HepG2 (cell line): ENCODE results near the gene ALK. TPM values are rescaled to one million over a fixed set of nuclear protein-coding genes. Genes with fewer than 3 reads are reported as not detected.

Source experiments
- ATAC-seq: fragments of 200-7000 bp; cut with Tn5 transposase; 3 replicates; pipeline ENCODE4 v1.9.1; 2020; ENCODE audit warnings: mild to moderate bottlenecking, moderate library complexity
- BruUV-seq: library from RNA; stranded (reverse); fragments of 400-500 nt; replicated peaks from 2 replicates; lab custom pipeline; 2021; lab: Mats Ljungman, UMichigan
- CTCF ChIA-PET: fragments of 300-600 bp; formaldehyde crosslinking; extraction: SDS; loops from one replicate; lab custom pipeline; 2021; ENCODE audit warnings: low total read pairs, inconsistent platforms, low intra/inter-chr PET ratio; lab: Yijun Ruan, JAX
- POLR2A ChIA-PET: fragments of 350-600 bp; sonication (Branson Sonifier 250); formaldehyde crosslinking; loops from one replicate; lab custom pipeline; 2020; ENCODE audit warnings: antibody characterized with exemption, inconsistent platforms; lab: Yijun Ruan, JAX
- DNase-seq: peaks from one replicate; pipeline ENCODE4 v3.0.0-alpha.2; 2015; ENCODE audit warnings: low spot score
- FAIRE-seq: peaks from 3 replicates; lab custom pipeline; 2011; peaks lifted over from hg19 to GRCh38; lab: Jason Lieb, UNC
- H2AFZ ChIP-seq: one replicate; pipeline ENCODE4 v1.6.1; 2011; ENCODE audit warnings: low read length, inconsistent platforms
- H3K27ac ChIP-seq: fragments of 300-600 bp; 3 replicates; pipeline ENCODE4 v1.8.0; 2011; ENCODE audit warnings: mixed run types, mild to moderate bottlenecking, mixed read lengths, low read length, inconsistent platforms; ENCODE audit not compliant: insufficient read depth; ENCODE audit errors: extremely low read length
- H3K27me3 ChIP-seq, 2 experiments: fragments of 200-600 bp in 1 of 2; 2 replicates in 1 of 2; 3 replicates in 1 of 2; pipeline versions ENCODE4 v1.6.0 to v1.8.0; 2011; ENCODE audit warnings: low read length in 2 of 2, mild to moderate bottlenecking in 2 of 2, moderate library complexity in 2 of 2, inconsistent platforms in 1 of 2; ENCODE audit not compliant: insufficient read depth in 2 of 2, control insufficient read depth in 1 of 2
- H3K36me3 ChIP-seq, 2 experiments: fragments of 200-600 bp in 1 of 2; replicated peaks in 1 of 2; 2 replicates in 1 of 2; 3 replicates in 1 of 2; pipeline versions ENCODE4 v1.5.1 to v1.8.0; 2011; ENCODE audit warnings: low read length in 2 of 2, inconsistent platforms in 1 of 2; ENCODE audit not compliant: insufficient read depth in 2 of 2, control insufficient read depth in 1 of 2
- H3K4me1 ChIP-seq: 2 replicates; pipeline ENCODE4 v1.5.1; 2012; ENCODE audit warnings: low read length, inconsistent platforms; ENCODE audit not compliant: insufficient read depth
- H3K4me2 ChIP-seq: 2 replicates; pipeline ENCODE4 v1.6.0; 2011; ENCODE audit warnings: low read depth, low read length, inconsistent platforms
- H3K4me3 ChIP-seq, 3 experiments: fragments of 200-600 bp in 1 of 3; sonication (generic), shearing (Covaris generic) in 1 of 3; replicated peaks in 1 of 3; 2 replicates each; pipeline ENCODE4 v1.5.1; 2011 to 2016; ENCODE audit warnings: low read length in 3 of 3, inconsistent platforms in 2 of 3, low read depth in 2 of 3, mild to moderate bottlenecking in 2 of 3, control low read depth in 1 of 3, mixed read lengths in 1 of 3; ENCODE audit not compliant: insufficient read depth in 1 of 3
- H3K79me2 ChIP-seq: one replicate; pipeline ENCODE4 v1.6.1; 2011; ENCODE audit warnings: low read length, inconsistent platforms; ENCODE audit not compliant: insufficient read depth
- H3K9ac ChIP-seq: 2 replicates; pipeline ENCODE4 v1.6.0; 2011; ENCODE audit warnings: mild to moderate bottlenecking, low read depth, low read length, inconsistent platforms; ENCODE audit not compliant: insufficient read depth
- H3K9me3 ChIP-seq: 2 replicates; pipeline ENCODE4 v1.5.1; 2012; ENCODE audit warnings: mild to moderate bottlenecking, low read length
- H4K20me1 ChIP-seq: 2 replicates; pipeline ENCODE4 v1.6.0; 2011; ENCODE audit warnings: inconsistent platforms, mild to moderate bottlenecking, low read length, moderate library complexity; ENCODE audit not compliant: insufficient read depth
- KLF6 ChIP-seq: IDR thresholded peaks from 2 replicates; pipeline ENCODE4 v1.8.0; 2016; ENCODE audit warnings: missing biosample characterization, missing genetic modification reagents
- NCOA2 ChIP-seq: sonication (generic); formaldehyde crosslinking; IDR thresholded peaks from 2 replicates; pipeline ENCODE4 v1.8.0; 2022; ENCODE audit warnings: inconsistent platforms
- ZBTB21 ChIP-seq: sonication (generic); formaldehyde crosslinking; IDR thresholded peaks from 2 replicates; pipeline ENCODE4 v1.4.0; 2020; ENCODE audit warnings: missing genetic modification reagents
- ZIK1 ChIP-seq: sonication (generic); formaldehyde crosslinking; IDR thresholded peaks from 2 replicates; pipeline ENCODE4 v1.5.0; 2020; ENCODE audit warnings: mild to moderate bottlenecking, low read depth, missing genetic modification reagents, borderline replicate concordance
- ZNF44 ChIP-seq: sonication (generic); formaldehyde crosslinking; IDR thresholded peaks from 2 replicates; pipeline ENCODE4 v1.5.1; 2020; ENCODE audit warnings: mild to moderate bottlenecking, missing genetic modification reagents
- ZNF652 ChIP-seq: IDR thresholded peaks from 2 replicates; pipeline ENCODE4 v1.6.1; 2016; ENCODE audit warnings: low read depth, borderline replicate concordance
- WGBS: methylation state at CpG from one replicate; pipeline ENCODE4 v1.1.6; 2017; ENCODE audit warnings: low lambda C conversion rate; 5-methylcytosine and 5-hydroxymethylcytosine counted together
- in situ Hi-C: cut with HindIII; loops from 2 replicates; pipeline ENCODE4 v1.10.0; 2017; ENCODE audit warnings: low pct_unique_long_range_greater_than_20kb; ENCODE audit not compliant: extremely low pct_ligation_motif_present
- intact Hi-C: fragments of 100-400 bp; cut with micrococcal nuclease; formaldehyde crosslinking; loops from one replicate; pipeline ENCODE4 v1.10.0; 2022; ENCODE audit not compliant: unreplicated experiment
- polyA plus RNA-seq, 8 experiments: library from polyadenylated mRNA; depleted of rRNA in 3 of 8; stranded (reverse) in 7 of 8; unstranded in 1 of 8; fragments of >200 nt; fragmentation: Illumina TruSeq in 4 of 8; extraction: Trizol in 4 of 8; gene quantifications; 2 replicates each; pipeline versions ENCODE4 v1.2.1 to v1.2.3, GENCODE V29; 2011 to 2016; ENCODE audit warnings: low read depth in 4 of 8, missing spikeins in 1 of 8, mixed read lengths in 1 of 8; ENCODE audit not compliant: insufficient read depth in 1 of 8
- total RNA-seq, 5 experiments: library from RNA; depleted of rRNA; stranded (reverse); fragments of >200 nt; fragmentation: Illumina TruSeq; extraction: Trizol; gene quantifications; 2 replicates each; pipeline ENCODE4 v1.2.3, GENCODE V29; 2016; ENCODE audit warnings: low read depth in 1 of 5
- TF ChIP-seq, protein P1 (sequence below): sonication (generic); formaldehyde crosslinking; IDR thresholded peaks from 2 replicates; pipeline ENCODE4 v1.4.0; 2020; ENCODE audit warnings: missing genetic modification reagents, mild to moderate bottlenecking, borderline replicate concordance

Gene ALK
- total and polyA plus RNA-seq, 2 of the 13 experiments (the other 11 are each of a cell fraction or from before 2014, with no cell fraction given) = not detected

- TF ChIP-seq ZIK1 (CRISPR knock-in tag) = no peak
Measured at GRCh38 chr2:29249666-29250253, 671.6 kb downstream of the ALK start (continued).

DNA sequence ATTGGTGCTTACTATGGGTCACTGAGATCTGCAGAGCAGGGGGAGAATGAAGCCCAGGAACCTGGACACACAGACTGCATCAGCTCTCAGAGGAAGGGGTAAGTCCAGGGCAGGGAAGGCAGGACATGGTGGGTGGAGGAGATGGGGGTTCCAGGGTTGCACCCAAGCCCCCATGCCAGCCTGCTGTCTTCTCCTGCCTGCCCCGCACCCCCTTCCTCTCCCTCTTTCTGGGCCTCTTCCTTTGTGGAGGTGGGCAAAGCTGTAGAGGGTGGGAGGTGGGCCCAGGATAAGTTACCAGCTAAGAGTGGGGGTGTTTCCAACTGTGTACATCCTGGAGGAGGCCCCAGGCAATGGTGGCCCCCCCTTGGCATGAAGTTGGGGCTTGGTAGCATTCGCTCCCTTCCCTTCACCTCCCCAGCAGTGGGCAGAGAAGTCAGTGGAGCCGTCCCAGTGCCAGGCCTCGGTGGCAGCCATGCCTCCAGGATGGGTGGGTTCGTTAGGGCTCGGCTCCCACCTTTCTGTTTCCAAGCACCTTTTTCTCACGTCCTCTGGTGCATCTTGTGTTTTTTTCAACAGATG lies 674.0 kb downstream of the ALK start:
- Histone ChIP-seq H2AFZ (no peak overlapping the region), H3K9ac (no peak overlapping the region), H3K4me3 (no peak overlapping the region), H3K9me3 (no peaks in the 10 kb centered on the region), H3K4me2 (no peak overlapping the region), H3K79me2 (no peaks in the 10 kb centered on the region), H4K20me1 (no peaks in the 10 kb centered on the region; the same call in 1 of the 2 replicates), H3K27ac (no peak overlapping the region), H3K36me3 (no peaks in the 10 kb centered on the region), H3K4me1 (no peaks in the 10 kb centered on the region), H3K27me3 (0 out of 5 replicates have a peak, but pooled peaks cover 0 to 6% of the 10 kb centered on the region in 2 experiments)
- ATAC-seq (no peak), DNase-seq (no peak), FAIRE-seq (no peak)
- TF ChIP-seq KLF6 (no peak), ZBTB21 (CRISPR knock-in tag) (no peak), NCOA2 (CRISPR knock-in tag) (no peak), ZNF44 (CRISPR knock-in tag) (no peak), ZNF652 (CRISPR knock-in tag) (no peak)
- TF ChIP-seq, protein P1, sequence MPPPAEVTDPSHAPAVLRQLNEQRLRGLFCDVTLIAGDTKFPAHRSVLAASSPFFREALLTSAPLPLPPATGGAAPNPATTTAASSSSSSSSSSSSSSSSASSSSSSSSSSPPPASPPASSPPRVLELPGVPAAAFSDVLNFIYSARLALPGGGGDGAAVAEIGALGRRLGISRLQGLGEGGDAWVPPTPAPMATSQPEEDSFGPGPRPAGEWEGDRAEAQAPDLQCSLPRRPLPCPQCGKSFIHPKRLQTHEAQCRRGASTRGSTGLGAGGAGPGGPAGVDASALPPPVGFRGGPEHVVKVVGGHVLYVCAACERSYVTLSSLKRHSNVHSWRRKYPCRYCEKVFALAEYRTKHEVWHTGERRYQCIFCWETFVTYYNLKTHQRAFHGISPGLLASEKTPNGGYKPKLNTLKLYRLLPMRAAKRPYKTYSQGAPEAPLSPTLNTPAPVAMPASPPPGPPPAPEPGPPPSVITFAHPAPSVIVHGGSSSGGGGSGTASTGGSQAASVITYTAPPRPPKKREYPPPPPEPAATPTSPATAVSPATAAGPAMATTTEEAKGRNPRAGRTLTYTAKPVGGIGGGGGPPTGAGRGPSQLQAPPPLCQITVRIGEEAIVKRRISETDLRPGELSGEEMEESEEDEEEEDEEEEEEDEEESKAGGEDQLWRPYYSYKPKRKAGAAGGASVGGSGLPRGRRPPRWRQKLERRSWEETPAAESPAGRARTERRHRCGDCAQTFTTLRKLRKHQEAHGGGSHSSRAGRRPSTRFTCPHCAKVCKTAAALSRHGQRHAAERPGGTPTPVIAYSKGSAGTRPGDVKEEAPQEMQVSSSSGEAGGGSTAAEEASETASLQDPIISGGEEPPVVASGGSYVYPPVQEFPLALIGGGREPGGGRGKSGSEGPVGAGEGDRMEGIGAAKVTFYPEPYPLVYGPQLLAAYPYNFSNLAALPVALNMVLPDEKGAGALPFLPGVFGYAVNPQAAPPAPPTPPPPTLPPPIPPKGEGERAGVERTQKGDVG (CRISPR knock-in tag) = no peak
- POLR2A ChIA-PET = no interaction called here
- intact Hi-C loops (no loop called here), in situ Hi-C loops (no loop called here)
- WGBS = 29% methylated on average over 7 of the region's 7 CpGs
- no TSS peak for BruUV-seq
- CTCF ChIA-PET = no interaction called here
